IMR-90 (cell line): Measurements from ENCODE around the gene INSL3. TPM values are rescaled to one million over a fixed set of nuclear protein-coding genes. Genes with fewer than 3 reads are reported as not detected.

ENCODE experiments used
- ATAC-seq: fragments of 200-7000 bp; cut with Tn5 transposase; 2 replicates; pipeline ENCODE4 v1.9.1; 2020; ENCODE audit warnings: low read depth, mild to moderate bottlenecking, moderate library complexity
- BruUV-seq: library from RNA; stranded (reverse); fragments of 400-500 nt; replicated peaks from 2 replicates; lab custom pipeline; 2021; lab: Mats Ljungman, UMichigan
- CTCF ChIA-PET: fragments of 300-600 bp; formaldehyde crosslinking; extraction: SDS; loops from one replicate; lab custom pipeline; 2021; ENCODE audit warnings: antibody characterized with exemption; lab: Yijun Ruan, JAX
- POLR2A ChIA-PET: fragments of 300-600 bp; sonication (Branson Sonifier 250); formaldehyde crosslinking; loops from one replicate; lab custom pipeline; 2022; ENCODE audit warnings: antibody characterized with exemption; ENCODE audit not compliant: unreplicated experiment; lab: Charles Lee
- DNase-seq: peaks from one replicate; pipeline ENCODE4 v3.0.0; 2013
- H2AFZ ChIP-seq: replicated peaks from 2 replicates; pipeline ENCODE3; 2013; ENCODE audit warnings: low read length, mild to moderate bottlenecking; ENCODE audit not compliant: poor library complexity
- H2AK5ac ChIP-seq: 2 replicates; pipeline ENCODE4 v1.6.1; 2013; ENCODE audit warnings: low read depth, low read length, inconsistent platforms
- H2AK9ac ChIP-seq: replicated peaks from 2 replicates; pipeline ENCODE3; 2013; ENCODE audit warnings: mild to moderate bottlenecking, low read depth, low read length, moderate library complexity; ENCODE audit not compliant: poor library complexity
- H2BK120ac ChIP-seq: 2 replicates; pipeline ENCODE4 v1.6.1; 2013; ENCODE audit warnings: low read depth, low read length, inconsistent platforms
- H2BK15ac ChIP-seq: 3 replicates; pipeline ENCODE4 v1.6.1; 2013; ENCODE audit warnings: low read depth, low read length, inconsistent platforms
- H2BK20ac ChIP-seq: 2 replicates; pipeline ENCODE4 v1.6.1; 2013; ENCODE audit warnings: low read depth, mild to moderate bottlenecking, inconsistent platforms, low read length, moderate library complexity
- H2BK5ac ChIP-seq: 2 replicates; pipeline ENCODE4 v1.6.1; 2013; ENCODE audit warnings: mild to moderate bottlenecking, low read depth, low read length, inconsistent platforms; ENCODE audit not compliant: poor library complexity, severe bottlenecking
- H3K14ac ChIP-seq: replicated peaks from 2 replicates; pipeline ENCODE4 v1.6.1; 2013; ENCODE audit warnings: low read depth, low read length, inconsistent platforms
- H3K18ac ChIP-seq: 2 replicates; pipeline ENCODE4 v1.6.1; 2013; ENCODE audit warnings: low read depth, low read length, control low read depth
- H3K23ac ChIP-seq: 2 replicates; pipeline ENCODE4 v1.6.1; 2013; ENCODE audit warnings: low read depth, low read length, inconsistent platforms
- H3K27ac ChIP-seq: 2 replicates; pipeline ENCODE4 v1.5.1; 2013; ENCODE audit warnings: mild to moderate bottlenecking, control low read depth, low read length; ENCODE audit not compliant: insufficient read depth
- H3K27me3 ChIP-seq: 2 replicates; pipeline ENCODE4 v1.6.1; 2013; ENCODE audit warnings: low read length; ENCODE audit not compliant: control insufficient read depth, insufficient read depth
- H3K36me3 ChIP-seq: 2 replicates; pipeline ENCODE4 v1.6.1; 2013; ENCODE audit warnings: low read length, mixed read lengths; ENCODE audit not compliant: control insufficient read depth, insufficient read depth
- H3K4ac ChIP-seq: 2 replicates; pipeline ENCODE4 v1.6.1; 2013; ENCODE audit warnings: low read depth, low read length, inconsistent platforms
- H3K4me1 ChIP-seq: 2 replicates; pipeline ENCODE4 v1.6.1; 2013; ENCODE audit warnings: low read length, mixed read lengths; ENCODE audit not compliant: control insufficient read depth, insufficient read depth
- H3K4me2 ChIP-seq: 2 replicates; pipeline ENCODE4 v1.6.1; 2013; ENCODE audit warnings: low read depth, mild to moderate bottlenecking, control low read depth, low read length, moderate library complexity
- H3K4me3 ChIP-seq: 2 replicates; pipeline ENCODE4 v1.5.1; 2013; ENCODE audit warnings: low read depth, mild to moderate bottlenecking, control low read depth, low read length, moderate library complexity; ENCODE audit not compliant: insufficient read depth
- H3K56ac ChIP-seq: 2 replicates; pipeline ENCODE4 v1.6.1; 2013; ENCODE audit warnings: low read length, inconsistent platforms; ENCODE audit not compliant: insufficient read depth; ENCODE audit errors: extremely low read depth
- H3K79me1 ChIP-seq, 2 experiments: 2 replicates each; pipeline ENCODE4 v1.6.1; 2013; ENCODE audit warnings: low read length in 2 of 2, inconsistent platforms in 1 of 2, low read depth in 1 of 2
- H3K9ac ChIP-seq: 2 replicates; pipeline ENCODE4 v1.6.1; 2013; ENCODE audit warnings: low read depth, low read length, control low read depth
- H3K9me1 ChIP-seq: 2 replicates; pipeline ENCODE4 v1.6.1; 2013; ENCODE audit warnings: low read length, inconsistent platforms; ENCODE audit not compliant: insufficient read depth
- H3K9me3 ChIP-seq: 2 replicates; pipeline ENCODE4 v1.6.1; 2013; ENCODE audit warnings: low read length; ENCODE audit not compliant: control insufficient read depth, insufficient read depth
- H4K20me1 ChIP-seq: 2 replicates; pipeline ENCODE4 v1.6.1; 2013; ENCODE audit warnings: low read length, inconsistent platforms; ENCODE audit not compliant: insufficient read depth
- H4K5ac ChIP-seq: 2 replicates; pipeline ENCODE4 v1.6.1; 2013; ENCODE audit warnings: mild to moderate bottlenecking, low read depth, low read length, control low read depth
- H4K8ac ChIP-seq, 2 experiments: 2 replicates each; pipeline ENCODE4 v1.6.1; 2013; ENCODE audit warnings: low read depth in 2 of 2, low read length in 2 of 2, control low read depth in 1 of 2, inconsistent platforms in 1 of 2
- H4K91ac ChIP-seq: 2 replicates; pipeline ENCODE4 v1.6.1; 2013; ENCODE audit warnings: low read depth, low read length, inconsistent platforms; ENCODE audit not compliant: insufficient read depth
- BHLHE40 ChIP-seq: fragments of 150-350 bp; IDR thresholded peaks from 2 replicates; pipeline ENCODE4 v1.6.1; 2016; ENCODE audit warnings: mild to moderate bottlenecking, low read depth, low read length
- CEBPB ChIP-seq: IDR thresholded peaks from 2 replicates; pipeline ENCODE4 v1.6.1; 2012; ENCODE audit warnings: low read depth, low read length, improper control_type of control experiment
- CHD1 ChIP-seq: IDR thresholded peaks from 2 replicates; pipeline ENCODE4 v1.6.1; 2012; ENCODE audit warnings: low read depth, low read length, improper control_type of control experiment
- CTCF ChIP-seq: conservative IDR thresholded peaks from 2 replicates; pipeline ENCODE4 v1.5.1; 2012; ENCODE audit warnings: mild to moderate bottlenecking, low read depth, low read length, improper control_type of control experiment
- ELK1 ChIP-seq: fragments of 150-350 bp; IDR thresholded peaks from 2 replicates; pipeline ENCODE4 v1.6.1; 2016; ENCODE audit warnings: low read depth, mild to moderate bottlenecking, low read length, moderate library complexity, borderline replicate concordance
- FOS ChIP-seq: fragments of 150-350 bp; IDR thresholded peaks from 2 replicates; pipeline ENCODE4 v1.6.1; 2016; ENCODE audit warnings: low read depth, low read length
- MAFK ChIP-seq: IDR thresholded peaks from 2 replicates; pipeline ENCODE4 v1.6.1; 2012; ENCODE audit warnings: low read depth, low read length, improper control_type of control experiment
- MAZ ChIP-seq: IDR thresholded peaks from 2 replicates; pipeline ENCODE4 v1.6.1; 2012; ENCODE audit warnings: low read depth, mild to moderate bottlenecking, low read length, improper control_type of control experiment, moderate library complexity, borderline replicate concordance
- MXI1 ChIP-seq: IDR thresholded peaks from 2 replicates; pipeline ENCODE4 v1.6.1; 2012; ENCODE audit warnings: low read depth, mild to moderate bottlenecking, low read length, moderate library complexity, borderline replicate concordance
- NFE2L2 ChIP-seq: fragments of 150-350 bp; IDR thresholded peaks from 2 replicates; pipeline ENCODE4 v1.6.1; 2016; ENCODE audit warnings: low read depth, mild to moderate bottlenecking, low read length
- RAD21 ChIP-seq: IDR thresholded peaks from 2 replicates; pipeline ENCODE4 v1.6.1; 2012; ENCODE audit warnings: low read length, improper control_type of control experiment
- RCOR1 ChIP-seq: IDR thresholded peaks from 2 replicates; pipeline ENCODE4 v1.6.1; 2012; ENCODE audit warnings: mild to moderate bottlenecking, low read length, improper control_type of control experiment; ENCODE audit not compliant: insufficient replicate concordance
- RFX5 ChIP-seq: IDR thresholded peaks from 2 replicates; pipeline ENCODE4 v1.8.0; 2012; ENCODE audit warnings: low read depth, mild to moderate bottlenecking, low read length, moderate library complexity
- SMC3 ChIP-seq: fragments of 150-350 bp; IDR thresholded peaks from 2 replicates; pipeline ENCODE4 v1.6.1; 2016; ENCODE audit warnings: low read depth, mild to moderate bottlenecking, antibody characterized with exemption, low read length, moderate library complexity
- WGBS, 2 experiments: methylation state at CpG; one replicate each; pipeline versions ENCODE4 v1.1.5 to v1.1.7; 2013; ENCODE audit warnings: missing lambda C conversion rate in 2 of 2; ENCODE audit not compliant: insufficient read length in 1 of 2; ENCODE audit errors: extremely low coverage in 2 of 2; 5-methylcytosine and 5-hydroxymethylcytosine counted together
- dilution Hi-C: fragments of 300-500 bp; cut with HindIII; formaldehyde crosslinking; loops from one replicate; pipeline ENCODE4 v1.14.3; 2018; ENCODE audit warnings: low sequenced_read_pairs; ENCODE audit not compliant: unreplicated experiment
- in situ Hi-C: fragments of 300-500 bp; cut with MboI; formaldehyde crosslinking; loops from 3 replicates; pipeline ENCODE4 v1.14.3; 2019; ENCODE audit warnings: low sequenced_read_pairs, inconsistent platforms, mixed read lengths
- intact Hi-C: fragments of 100-400 bp; cut with micrococcal nuclease; formaldehyde crosslinking; loops from 2 replicates; pipeline ENCODE4 v1.10.0; 2022
- polyA plus RNA-seq, 3 experiments: library from polyadenylated mRNA; depleted of rRNA; stranded (reverse); fragments of >200 nt; gene quantifications; 2 replicates each; pipeline ENCODE4 v1.2.3, GENCODE V29; 2012; ENCODE audit warnings: low replicate concordance in 1 of 3
- total RNA-seq: library from RNA; depleted of rRNA; stranded (reverse); fragments of >200 nt; gene quantifications from 2 replicates; pipeline ENCODE4 v1.2.3, GENCODE V29; 2012

INSL3 gene
- total and polyA plus RNA-seq, 2 of the 4 experiments (the other 2 are of a cell fraction): not detected

- no peak for TF ChIP-seq RAD21
- no peak for TF ChIP-seq SMC3
- TF ChIP-seq MAZ: no peak
- TF ChIP-seq MAFK: no peak
- no peak for TF ChIP-seq RCOR1
- no peak for TF ChIP-seq RFX5
Observed at GRCh38 chr19:17841371-17841809, 20.1 kb upstream of the INSL3 start (continued).

- no peak for ATAC-seq
- TF ChIP-seq CHD1 (no peak), RFX5 (no peak), MAFK (no peak), BHLHE40 (no peak), SMC3 (no peak), MXI1 (no peak), CTCF (no peak), FOS (no peak), RCOR1 (no peak), ELK1 (no peak), NFE2L2 (no peak), MAZ (no peak), CEBPB (no peak), RAD21 (no peak)
Observed at GRCh38 chr19:17840019-17840418, 18.7 kb upstream of the INSL3 start.

More at GRCh38 chr19:17840019-17840418, 18.7 kb upstream of the INSL3 start:
- Histone ChIP-seq H4K20me1 (no peaks in the 10 kb centered on the region), H3K4ac (no peak overlapping the region), H2BK120ac (no peak overlapping the region), H4K8ac (no peak overlapping the region), H3K18ac (no peak overlapping the region), H3K27ac (no peak overlapping the region), H4K5ac (no peak overlapping the region), H3K14ac (no peak overlapping the region), H2AK9ac (no peak overlapping the region), H3K23ac (no peak overlapping the region), H3K36me3 (no peaks in the 10 kb centered on the region), H2BK5ac (no peak overlapping the region), H3K9me1 (no peaks in the 10 kb centered on the region), H3K4me1 (peaks cover 4% of the 10 kb centered on the region), H3K4me3 (no peak overlapping the region), H2BK20ac (no peak overlapping the region), H2AK5ac (no peak overlapping the region), H4K91ac (no peak overlapping the region), H3K79me1 (no peaks in the 10 kb centered on the region), H3K56ac (no peak overlapping the region), H3K4me2 (no peak overlapping the region), H2BK15ac (no peak overlapping the region), H3K27me3 (peaks cover 21% of the 10 kb centered on the region), H3K9me3 (no peaks in the 10 kb centered on the region), H3K9ac (no peak overlapping the region), H2AFZ (no peak overlapping the region)
- intact Hi-C loops: no loop called here
- BruUV-seq: no TSS peak
- in situ Hi-C loops: no loop called here
- POLR2A ChIA-PET: no interaction called here
- DNase-seq: no peak
- dilution Hi-C loops: no loop called here
- 100% methylated on average over 3 of the region's 6 CpGs; no CpG with 5 or more reads in 1 of the 2 experiments for WGBS, 2 experiments
- CTCF ChIA-PET: interaction anchor here (0.6 kb wide), 1 partner anchor 18 kb away, joined by 3 read pairs; no protein-coding TSS in a partner anchor
